Measurements from ENCODE around the gene NAV2.

DNA sequence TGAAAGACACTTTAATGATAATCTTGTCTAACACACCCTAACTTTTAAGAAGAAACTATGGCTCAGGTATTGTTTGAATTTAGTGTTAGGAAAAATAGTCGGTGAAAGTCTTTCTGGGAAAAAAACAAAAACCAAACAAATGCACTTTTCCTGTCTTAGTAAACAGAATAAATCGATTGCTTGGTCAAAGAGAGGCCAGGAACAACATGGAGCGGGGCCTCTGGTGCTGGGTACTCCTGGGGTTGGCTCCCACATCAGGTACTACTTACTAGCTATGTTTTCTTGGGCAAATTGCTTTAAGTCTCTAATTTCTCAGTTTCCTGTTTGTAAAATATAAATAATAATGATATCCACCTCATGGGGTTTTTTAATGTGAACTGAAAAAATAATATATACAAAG is 46.8 kb downstream of the NAV2 start:
- TF ChIP-seq POLR2A (IDR thresholded peaks at IDR 0.05; ENCODE audit: low read length) (no peak), GATA1 (IDR thresholded peaks at IDR 0.05; ENCODE audit: low read depth, low read length) (no peak)

Data from erythroblast (primary cell).